Peyer's patch (tissue), 4 donors: ENCODE measurements around the gene E4F1.

Experiments used
- POLR2A ChIP-seq, 2 donors: fragments of 450-650 bp; IDR thresholded peaks; one replicate each; pipeline ENCODE4 v1.5.1; 2017; ENCODE audit warnings: antibody characterized with exemption in 2 of 2, mild to moderate bottlenecking in 2 of 2, moderate library complexity in 2 of 2
- TF ChIP-seq, protein P1 (sequence below), 6 experiments: fragments of 450-650 bp in 4 of 6; fragments of 200-600 bp in 2 of 6; sonication (generic) in 1 of 6; IDR thresholded peaks; one replicate each; pipeline ENCODE4 v1.5.1; 2017 to 2019; ENCODE audit warnings: antibody characterized with exemption in 6 of 6, mild to moderate bottlenecking in 3 of 6, moderate library complexity in 1 of 6

DNA sequence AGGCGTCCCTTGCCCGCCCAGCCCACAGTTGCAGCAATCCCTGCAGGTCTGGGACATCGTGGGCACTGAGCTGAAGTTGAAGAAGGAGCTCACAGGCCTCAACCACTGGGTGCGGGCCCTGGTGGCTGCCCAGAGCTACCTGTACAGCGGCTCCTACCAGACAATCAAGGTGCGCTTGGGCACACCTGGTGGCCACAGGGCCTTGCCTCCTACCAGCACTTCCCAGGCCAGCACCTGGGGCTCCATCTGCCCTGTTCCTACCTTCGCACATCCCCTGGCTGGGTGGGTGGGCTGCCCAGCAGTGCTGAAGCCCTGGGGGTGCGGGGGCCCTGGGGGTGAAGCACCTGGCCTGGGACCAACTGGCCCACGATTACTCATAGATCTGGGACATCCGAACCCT, 47.9 kb upstream of the E4F1 start:
- TF ChIP-seq, protein P1, sequence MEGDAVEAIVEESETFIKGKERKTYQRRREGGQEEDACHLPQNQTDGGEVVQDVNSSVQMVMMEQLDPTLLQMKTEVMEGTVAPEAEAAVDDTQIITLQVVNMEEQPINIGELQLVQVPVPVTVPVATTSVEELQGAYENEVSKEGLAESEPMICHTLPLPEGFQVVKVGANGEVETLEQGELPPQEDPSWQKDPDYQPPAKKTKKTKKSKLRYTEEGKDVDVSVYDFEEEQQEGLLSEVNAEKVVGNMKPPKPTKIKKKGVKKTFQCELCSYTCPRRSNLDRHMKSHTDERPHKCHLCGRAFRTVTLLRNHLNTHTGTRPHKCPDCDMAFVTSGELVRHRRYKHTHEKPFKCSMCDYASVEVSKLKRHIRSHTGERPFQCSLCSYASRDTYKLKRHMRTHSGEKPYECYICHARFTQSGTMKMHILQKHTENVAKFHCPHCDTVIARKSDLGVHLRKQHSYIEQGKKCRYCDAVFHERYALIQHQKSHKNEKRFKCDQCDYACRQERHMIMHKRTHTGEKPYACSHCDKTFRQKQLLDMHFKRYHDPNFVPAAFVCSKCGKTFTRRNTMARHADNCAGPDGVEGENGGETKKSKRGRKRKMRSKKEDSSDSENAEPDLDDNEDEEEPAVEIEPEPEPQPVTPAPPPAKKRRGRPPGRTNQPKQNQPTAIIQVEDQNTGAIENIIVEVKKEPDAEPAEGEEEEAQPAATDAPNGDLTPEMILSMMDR (IDR thresholded peaks at IDR 0.05), result no peak
- TF ChIP-seq POLR2A (IDR thresholded peaks at IDR 0.05), result no peak
